ACHN (cell line): ENCODE measurements around the gene PDHB.
A peak's percentile ranks its signal among the peaks of the same experiment; 100 is the strongest.
"Not testable (repeated sequence)": the region's sequence is repeated elsewhere in the genome, so short reads cannot be mapped to it uniquely, and the experiment has no call there.

Experiments used
- DNase-seq: peaks from one replicate; pipeline ENCODE4 v3.0.0-alpha.2; 2015
- in situ Hi-C: cut with HindIII; loops from 2 replicates; pipeline ENCODE4 v1.10.0; 2017; ENCODE audit warnings: low sequenced_read_pairs, low pct_ligation_motif_present, low pct_unique_long_range_greater_than_20kb

The PDHB gene

DNA sequence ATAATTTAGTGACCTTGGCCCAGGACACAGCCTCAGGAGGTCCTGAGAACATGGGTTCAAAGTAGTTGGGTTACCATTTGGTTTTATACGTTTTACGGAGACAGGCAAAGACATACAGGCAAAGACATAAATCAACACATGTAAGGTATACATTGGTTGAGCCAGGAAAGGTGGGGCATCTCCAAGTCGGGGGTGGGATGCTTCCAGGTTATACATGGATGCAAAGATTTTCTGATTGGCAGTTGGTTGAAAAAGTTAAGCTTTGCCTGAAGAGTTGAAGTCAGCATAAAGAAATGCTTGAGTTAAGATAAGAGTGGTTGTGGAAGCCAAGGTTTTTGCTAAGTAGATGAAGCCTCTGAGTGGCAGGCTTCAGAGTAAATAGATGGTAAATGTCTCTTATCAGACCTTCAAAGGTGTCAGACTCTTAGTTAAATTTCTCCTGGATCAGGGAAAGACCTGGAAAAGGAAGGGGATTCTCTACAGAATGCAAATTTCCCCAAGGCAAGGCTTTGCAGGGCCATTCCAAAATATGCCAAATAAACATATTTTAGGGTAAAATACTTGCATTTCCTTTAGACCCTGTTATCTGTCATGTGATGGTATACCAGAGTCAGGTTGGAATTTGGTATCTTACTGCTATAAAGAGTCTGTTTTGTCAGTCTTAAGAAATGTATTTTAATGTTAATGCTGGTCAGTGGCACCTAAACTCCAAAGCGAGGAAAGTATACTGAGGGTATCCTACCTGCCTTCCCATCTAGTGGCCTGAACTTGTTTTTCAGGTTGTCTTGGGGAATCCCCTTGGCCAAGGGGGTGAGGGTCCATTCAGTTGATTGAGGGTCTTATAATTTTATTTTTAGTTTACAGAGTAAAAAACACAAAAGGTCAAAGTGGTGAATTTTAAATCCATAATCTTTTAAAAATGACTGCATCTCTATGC, 8.2 kb upstream of the PDHB start:
- in situ Hi-C loops, result no loop called here
- no peak for DNase-seq

DNA sequence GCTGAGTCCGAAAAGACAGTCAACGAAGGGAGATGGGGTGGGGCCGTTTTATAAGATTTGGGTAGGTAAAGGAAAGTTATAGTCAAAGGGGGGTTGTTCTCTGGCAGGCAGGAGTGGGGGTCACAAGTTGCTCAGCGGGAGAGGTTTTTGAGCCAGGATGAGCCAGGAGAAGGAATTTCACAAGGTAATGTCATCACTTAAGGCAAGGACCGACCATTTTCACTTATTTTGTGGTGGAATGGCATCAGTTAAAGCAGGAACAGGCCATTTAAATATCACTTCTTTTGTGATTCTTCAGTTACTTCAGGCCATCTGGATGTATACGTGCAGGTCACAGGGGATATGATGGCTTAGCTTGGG, 7.3 kb upstream of the PDHB start:
- in situ Hi-C loops, DNase-seq: not testable (repeated sequence)

DNA sequence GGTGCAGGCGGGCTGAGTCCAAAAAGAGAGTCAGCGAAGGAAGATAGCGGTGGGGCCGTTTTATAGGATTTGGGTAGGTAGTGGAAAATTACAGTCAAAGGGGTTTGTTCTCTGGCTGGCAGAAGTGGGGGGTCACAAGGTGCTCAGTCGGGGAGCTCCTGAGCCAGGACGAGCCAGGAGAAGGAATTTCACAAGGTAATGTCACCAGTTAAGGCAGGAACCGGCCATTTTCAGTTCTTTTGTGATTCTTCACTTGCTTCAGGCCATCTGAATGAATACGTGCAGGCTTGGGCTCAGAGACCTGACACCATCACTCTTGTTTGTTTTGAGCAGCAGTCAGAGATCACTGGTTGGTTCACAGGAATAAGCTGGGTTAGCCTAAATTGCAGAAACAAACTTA, 3.6 kb upstream of the PDHB start:
- in situ Hi-C loops, DNase-seq: not testable (repeated sequence)

DNA sequence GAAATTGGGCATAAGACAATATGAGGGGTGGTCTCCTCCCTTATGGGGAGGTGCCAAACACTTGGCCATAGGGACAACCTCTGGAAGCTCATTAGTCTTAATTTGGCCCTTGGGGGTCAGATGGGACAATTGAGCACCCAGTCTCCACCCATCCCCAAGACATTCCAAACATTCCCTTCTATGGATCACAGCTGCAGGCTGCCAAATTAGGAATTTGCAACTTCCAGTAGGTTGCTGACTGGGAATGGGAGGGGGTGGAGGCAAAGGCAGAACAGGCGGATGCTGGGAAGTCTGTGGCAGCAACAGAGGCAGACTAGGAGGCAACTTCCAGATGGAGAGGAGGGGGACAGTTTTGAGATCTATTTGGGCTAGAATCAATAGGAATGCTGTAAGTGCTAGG, 1.4 kb upstream of the PDHB start:
- DNase-seq, result peak; percentile 41
- in situ Hi-C loops, result no loop called here

DNA sequence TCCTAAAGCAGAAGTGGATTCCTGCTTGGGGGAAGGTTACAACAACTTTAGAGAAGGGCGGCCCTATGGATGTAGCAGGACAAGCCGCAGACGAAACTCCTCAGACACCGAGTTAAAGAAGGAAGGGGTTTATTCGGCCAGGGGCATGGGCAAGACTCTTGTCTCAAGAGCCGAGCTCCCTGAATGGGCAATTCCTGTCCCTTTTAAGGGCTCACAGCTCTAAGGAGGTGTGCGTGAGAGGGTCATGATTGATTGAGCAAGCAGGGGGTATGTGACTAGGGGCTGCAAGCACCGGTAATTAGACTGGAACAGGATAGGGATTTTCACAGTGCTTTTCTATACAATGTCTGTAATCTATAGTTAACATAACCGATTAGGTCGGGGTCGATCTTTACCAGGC, 879 bp upstream of the PDHB start:
- in situ Hi-C loops, result no loop called here
- DNase-seq, result no peak

DNA sequence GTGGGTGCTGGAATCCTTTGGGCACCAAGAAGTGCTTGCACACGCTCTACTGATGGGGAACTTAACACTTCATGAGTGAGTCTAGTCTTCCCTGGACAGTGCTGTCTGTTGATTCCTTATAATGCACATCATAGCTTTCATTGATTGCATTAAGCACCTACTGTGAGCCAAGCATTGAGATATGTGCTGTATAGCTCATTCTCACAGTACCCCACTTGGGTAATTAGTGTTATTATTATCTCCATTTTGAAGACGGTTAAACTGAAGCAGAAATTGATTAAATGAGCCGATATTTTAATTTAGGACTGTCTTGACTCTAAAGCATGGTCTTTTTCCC, 504 bp upstream of the PDHB start:
- in situ Hi-C loops, result no loop called here
- no peak for DNase-seq

DNA sequence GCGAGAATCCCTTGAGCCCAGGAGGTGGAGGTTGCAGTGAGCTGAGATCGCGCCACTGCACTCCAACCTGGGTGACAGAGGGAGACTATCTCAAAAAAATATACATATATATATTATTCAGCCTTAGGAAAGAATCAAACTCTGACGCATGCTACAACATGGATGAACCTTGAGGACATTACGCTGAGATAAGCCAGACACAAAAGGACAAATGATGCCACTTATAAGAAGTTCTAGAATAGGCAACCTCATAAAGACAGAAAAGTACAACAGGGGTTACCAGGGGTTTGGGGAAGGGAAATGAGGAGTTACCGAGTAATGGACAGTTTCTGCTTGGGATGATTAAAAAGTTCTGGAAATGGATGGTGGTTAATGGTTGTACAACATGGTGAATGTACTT, 727 bp downstream of the PDHB start:
- DNase-seq, result no peak
- in situ Hi-C loops, result no loop called here

DNA sequence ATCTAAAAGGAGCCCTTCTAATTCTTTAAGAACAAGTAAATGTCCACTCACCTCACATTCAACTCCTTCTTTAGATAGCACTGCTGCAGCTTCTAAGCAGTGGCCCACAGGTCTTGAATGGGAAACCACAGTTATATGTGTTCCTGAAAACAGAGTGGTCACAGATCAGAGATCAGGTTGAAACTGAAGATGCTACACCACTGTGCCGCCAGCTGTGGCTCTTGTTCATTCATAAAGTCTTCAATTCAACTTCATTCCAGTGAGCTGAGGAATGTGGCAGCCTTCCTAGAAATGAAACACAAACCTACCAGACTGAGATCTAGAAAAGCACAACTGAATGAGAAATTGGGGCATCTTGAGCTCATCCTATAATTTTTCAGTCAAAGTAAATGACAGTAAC, 4.0 kb downstream of the PDHB start:
- no peak for DNase-seq
- in situ Hi-C loops, result no loop called here

DNA sequence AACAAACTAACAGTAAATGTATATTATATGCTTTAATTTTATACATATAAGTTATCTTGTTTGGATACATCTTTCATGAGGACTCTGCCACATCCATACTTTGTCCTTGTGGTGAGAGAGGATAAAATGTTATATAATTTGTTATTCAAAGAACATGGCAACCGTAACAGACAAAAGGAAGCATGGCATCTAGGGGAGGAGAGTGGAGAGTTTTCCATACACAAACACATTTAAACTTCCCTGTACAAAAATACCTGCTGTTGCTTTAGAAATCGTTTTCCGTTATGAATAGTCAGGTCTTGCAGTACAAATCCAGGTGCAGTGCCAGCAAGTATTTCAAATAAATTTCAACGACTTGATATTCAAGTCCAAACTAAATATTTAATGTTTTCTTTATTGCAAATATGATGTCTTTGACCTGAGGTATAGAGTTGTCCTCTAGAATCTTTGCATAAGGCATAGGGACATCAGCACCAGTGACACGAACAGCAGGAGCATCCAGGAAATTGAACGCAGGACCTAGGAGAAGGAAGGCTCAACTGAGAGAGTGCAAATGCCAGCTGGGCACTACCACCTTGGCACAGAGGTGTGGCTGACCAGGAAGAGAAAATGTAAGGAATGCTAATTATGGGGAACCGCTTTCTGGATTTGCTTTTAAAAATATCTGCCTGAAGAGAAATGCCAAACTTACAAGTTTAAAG, 5.8 kb downstream of the PDHB start:
- in situ Hi-C loops, result no loop called here
- DNase-seq, result no peak

DNA sequence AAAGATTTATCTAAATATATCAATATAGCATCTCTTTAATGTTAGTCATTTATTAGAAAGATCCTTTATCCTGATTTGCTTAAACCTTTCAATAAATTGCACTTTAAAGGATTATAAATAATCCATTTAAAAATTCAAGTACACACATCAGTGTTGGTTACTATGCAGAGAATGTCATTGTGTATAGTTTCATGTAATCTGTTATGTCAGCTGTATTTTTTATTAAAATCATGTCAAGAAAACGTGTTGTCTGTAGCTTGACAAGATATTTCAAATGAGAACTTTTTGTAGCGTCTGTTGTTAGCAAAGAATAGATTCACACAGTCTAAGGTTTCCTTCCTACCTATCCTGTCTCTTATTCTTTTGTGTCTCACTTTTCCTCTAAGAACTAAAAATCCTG, 7.8 kb downstream of the PDHB start:
- in situ Hi-C loops, result no loop called here
- no peak for DNase-seq

DNA sequence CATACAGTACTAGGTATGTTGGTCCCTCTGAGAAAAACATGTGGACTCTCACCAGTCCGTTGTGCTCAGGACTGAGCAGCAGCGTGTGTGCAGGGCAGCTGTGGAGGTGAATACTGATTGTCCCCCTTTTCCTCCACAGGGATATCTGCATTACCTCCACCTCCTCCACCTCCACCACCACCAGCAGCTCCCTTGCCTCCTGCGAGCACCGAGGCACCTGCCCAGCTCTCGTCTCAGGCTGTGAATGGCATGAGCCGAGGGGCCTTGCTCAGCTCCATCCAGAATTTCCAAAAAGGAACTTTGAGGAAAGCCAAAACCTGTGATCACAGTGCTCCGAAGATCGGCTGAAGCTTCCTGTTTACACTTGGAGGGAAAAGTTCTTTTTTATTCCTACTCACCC, 9.0 kb downstream of the PDHB start:
- DNase-seq, result no peak
- in situ Hi-C loops, result no loop called here

DNA sequence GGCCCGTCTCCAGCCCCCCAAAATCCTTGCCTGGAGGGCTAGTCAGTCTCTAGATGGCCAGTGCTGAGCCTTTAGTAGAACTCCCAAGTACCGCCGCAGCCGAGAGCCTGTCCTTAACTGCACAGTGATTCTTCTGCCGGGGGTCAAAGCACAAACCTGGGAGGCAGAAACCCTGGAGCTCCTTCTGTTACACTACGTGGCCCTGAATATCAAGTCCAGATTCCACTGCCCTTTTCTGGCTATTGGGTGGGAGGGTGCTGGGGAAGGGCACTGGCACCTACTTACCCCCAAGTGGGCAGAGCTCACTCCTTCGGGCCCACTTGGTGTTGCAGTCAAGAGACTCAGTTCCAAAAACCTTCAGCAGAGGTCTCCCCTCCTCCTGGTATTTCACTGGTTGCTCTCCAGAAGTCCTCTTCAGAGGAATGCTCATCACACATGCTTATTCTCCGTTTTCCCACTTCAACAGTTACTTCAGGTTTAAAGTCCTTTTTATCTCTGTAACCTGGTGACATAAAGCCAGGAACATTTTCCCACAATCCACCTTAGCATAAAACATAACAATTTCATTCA, 10.8 kb downstream of the PDHB start:
- DNase-seq, result peak; percentile 9
- in situ Hi-C loops, result no loop called here

DNA sequence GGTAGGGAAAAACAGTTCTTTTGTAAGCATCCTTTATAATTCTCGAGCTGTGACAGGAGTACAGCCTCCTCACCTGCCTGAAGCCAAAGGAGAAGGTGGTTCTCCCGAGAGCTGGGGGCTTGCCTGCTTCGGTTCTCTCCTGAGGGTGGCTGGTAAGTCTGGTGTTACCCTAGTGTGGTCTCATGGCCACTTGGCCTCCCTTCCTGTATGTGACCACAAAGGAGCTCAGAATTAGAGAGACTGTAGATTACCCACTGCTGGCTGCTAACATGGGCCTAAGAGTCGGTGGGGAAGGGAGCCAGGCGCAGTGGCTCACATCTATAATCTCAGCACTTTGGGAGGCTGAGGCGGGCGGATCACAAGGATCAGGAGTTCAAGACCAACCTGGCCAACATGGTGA, 12.6 kb downstream of the PDHB start:
- in situ Hi-C loops, result no loop called here
- no peak for DNase-seq

DNA sequence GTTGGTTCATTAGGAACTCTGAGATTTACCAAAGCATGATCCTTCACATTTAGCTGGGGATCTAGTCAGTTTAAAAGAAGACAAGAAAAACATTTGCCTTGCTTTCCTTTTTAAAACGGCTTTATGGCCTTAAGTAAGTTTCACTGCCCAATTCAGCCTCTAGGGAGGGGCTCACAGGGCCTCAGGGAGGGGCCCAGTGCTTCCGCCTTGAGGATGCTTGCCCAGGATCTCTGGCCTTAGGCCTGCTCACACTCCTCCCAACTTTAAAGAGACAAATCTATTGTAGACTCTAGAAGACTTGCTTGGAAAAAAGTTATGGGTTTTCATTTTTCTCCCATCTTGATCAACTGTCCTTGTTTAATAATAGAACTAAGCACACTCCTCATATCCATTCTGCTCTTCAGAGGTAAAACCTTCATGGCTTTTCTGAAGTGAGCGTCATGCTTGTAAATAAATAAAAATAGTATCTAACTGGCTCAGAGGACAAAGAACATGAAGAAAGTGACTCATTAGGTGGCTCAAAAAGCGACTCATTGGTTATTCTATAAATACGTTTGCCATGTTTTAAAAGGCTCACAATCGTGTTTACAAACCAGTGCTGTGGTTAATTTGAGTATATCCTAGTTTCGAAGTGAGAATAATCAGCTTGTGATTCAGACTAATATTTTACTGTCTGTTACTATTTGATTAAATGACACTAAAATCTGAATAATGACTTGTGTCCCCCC, 13.7 kb downstream of the PDHB start:
- in situ Hi-C loops, result no loop called here

DNA sequence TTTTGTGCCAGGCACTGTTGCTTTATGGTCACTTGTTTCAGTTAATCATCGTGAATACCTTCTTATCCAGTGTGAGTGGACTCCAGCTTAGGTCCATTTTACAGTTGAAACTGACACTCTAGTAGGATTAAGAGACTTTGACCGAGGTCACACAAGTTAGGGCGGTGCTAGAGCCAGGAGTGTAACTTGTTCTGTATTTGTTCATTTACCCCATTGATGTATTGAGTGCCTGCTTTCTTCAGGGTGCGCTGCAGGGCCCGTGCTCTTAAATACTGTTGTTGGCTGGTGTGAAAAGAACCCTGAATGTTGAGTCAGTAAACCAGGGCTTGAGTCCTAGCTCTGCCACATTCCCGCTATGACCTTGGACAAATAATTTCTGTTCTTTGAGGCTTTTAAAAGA, 15.4 kb downstream of the PDHB start:
- in situ Hi-C loops, result no loop called here
- no peak for DNase-seq

More for the DNA sequence above, 13.7 kb downstream of the PDHB start:
- DNase-seq, result no peak

DNA sequence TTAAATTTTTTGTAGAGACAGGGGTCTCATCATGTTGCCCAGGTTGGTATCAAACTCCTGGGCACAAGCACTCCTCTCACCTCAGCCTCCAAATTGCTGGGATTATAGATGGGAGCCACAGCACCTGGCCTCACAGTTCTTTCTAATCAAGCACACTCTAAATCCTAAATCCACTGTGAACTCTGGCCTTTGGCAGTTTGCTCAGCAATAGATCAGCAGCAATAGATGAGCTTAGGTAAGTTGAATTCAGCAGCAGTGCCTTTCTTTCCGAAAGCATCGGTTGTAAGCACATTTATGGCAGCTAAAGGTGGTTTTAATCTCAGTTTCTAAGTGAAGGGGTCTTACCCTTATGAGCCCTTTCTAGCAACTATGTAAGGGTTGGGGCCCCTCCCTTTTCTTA, 16.6 kb downstream of the PDHB start:
- in situ Hi-C loops, result no loop called here
- no peak for DNase-seq

DNA sequence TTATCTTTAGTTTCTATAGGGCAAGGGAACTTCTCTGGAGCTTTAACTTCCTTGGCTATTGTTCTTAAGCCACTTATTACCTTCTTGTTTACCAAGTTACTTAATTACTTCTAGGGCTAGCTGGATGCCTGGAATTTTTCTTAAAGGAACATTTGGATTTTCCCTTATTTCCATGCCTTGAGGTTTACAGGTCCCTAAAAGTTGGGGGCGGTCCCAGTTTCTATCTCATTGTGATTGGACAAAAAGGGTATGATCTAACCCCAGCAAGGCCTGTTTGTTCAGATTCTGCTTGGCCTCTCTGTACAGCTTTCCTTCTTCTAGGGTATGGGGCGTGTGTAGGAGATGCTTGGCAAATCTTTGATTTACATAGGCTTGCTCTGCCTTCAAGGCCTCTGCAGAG, 17.4 kb downstream of the PDHB start:
- in situ Hi-C loops, result no loop called here

DNA sequence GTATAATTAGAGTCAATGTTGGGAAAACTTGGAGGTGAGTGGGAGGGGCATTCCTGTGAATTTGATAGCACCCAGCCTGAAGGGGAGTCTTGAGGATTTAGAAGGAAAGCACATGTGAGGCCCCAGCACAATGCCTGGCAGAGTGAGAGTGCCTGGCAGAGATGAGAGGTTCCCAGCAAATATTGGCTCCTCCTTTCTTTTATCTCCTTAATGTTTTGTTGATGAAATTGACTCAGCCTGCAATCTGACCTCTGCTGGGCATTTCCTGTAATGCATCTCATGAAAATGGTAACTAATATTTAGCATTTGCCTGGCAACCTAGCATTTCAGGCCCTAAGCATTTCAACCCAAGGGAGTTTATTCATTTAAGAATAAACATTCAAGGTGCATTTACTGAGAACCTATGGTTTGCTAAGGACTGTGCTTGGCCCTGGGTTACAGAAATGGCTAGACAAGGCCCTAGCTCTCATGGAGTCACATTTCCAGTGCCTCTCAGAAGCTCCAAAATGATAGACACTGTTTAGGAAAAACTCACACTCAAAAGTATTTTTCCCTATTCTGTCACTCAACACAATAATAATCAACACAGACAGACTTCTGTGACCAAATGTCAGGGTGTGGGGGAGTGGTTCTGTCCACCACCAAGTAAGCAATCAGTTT, 19.0 kb downstream of the PDHB start:
- peak; percentile 57 for DNase-seq
- in situ Hi-C loops, result no loop called here

More for the DNA sequence above, 17.4 kb downstream of the PDHB start:
- DNase-seq, result no peak
